ENCODE results near the gene ADAM15. TPM values are rescaled to one million over a fixed set of nuclear protein-coding genes. Genes with fewer than 3 reads are reported as not detected.

The ADAM15 gene
- total RNA-seq, 1 experiment from 2014 or later: 41.7 TPM

DNA sequence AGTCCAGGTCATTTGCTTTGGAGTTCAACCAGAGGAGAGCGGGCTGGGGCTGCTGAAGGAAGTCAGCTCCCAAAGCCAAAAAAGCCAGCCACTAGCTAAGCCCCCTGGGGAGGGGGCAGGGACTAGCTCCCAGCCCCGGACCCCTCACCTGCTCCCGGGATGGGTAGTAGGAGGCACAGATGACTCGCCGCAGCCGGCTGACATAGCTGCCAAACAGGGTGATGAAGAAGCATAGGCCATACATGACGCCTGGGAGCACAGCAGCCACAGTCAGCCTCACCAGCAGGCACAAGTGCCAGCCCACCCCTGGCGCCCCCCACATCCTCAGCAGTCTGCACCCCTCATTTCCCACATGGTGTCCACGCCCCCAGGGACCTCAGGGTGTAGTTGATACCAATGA, 25.0 kb upstream of the ADAM15 start:
- H3K4me1 ChIP-seq (ENCODE audit: control insufficient read depth, insufficient read depth, low read length): no peaks in the 10 kb centered on the region
- H3K27me3 ChIP-seq (ENCODE audit: control insufficient read depth, insufficient read depth, low read length): no peaks in the 10 kb centered on the region
- no peaks in the 10 kb centered on the region for H3K9me3 ChIP-seq (ENCODE audit: control insufficient read depth, insufficient read depth, low read depth, low read length)
- H3K27ac ChIP-seq (ENCODE audit: low read length): no peak overlapping the region
- no peaks in the 10 kb centered on the region for H3K36me3 ChIP-seq (ENCODE audit: control insufficient read depth, insufficient read depth, low read length)
- CTCF ChIA-PET: no interaction called here
- TF ChIP-seq POLR2AphosphoS5 (IDR thresholded peaks at IDR 0.05; ENCODE audit: low read depth, low read length) (no peak), TCF7L2 (IDR thresholded peaks at IDR 0.05; ENCODE audit: low read depth, low read length) (no peak), CTCF (IDR thresholded peaks at IDR 0.05) (no peak), SIN3A (IDR thresholded peaks at IDR 0.05; ENCODE audit: borderline replicate concordance, insufficient read depth, low read depth, low read length) (no peak)
- TF ChIP-seq, protein P1, sequence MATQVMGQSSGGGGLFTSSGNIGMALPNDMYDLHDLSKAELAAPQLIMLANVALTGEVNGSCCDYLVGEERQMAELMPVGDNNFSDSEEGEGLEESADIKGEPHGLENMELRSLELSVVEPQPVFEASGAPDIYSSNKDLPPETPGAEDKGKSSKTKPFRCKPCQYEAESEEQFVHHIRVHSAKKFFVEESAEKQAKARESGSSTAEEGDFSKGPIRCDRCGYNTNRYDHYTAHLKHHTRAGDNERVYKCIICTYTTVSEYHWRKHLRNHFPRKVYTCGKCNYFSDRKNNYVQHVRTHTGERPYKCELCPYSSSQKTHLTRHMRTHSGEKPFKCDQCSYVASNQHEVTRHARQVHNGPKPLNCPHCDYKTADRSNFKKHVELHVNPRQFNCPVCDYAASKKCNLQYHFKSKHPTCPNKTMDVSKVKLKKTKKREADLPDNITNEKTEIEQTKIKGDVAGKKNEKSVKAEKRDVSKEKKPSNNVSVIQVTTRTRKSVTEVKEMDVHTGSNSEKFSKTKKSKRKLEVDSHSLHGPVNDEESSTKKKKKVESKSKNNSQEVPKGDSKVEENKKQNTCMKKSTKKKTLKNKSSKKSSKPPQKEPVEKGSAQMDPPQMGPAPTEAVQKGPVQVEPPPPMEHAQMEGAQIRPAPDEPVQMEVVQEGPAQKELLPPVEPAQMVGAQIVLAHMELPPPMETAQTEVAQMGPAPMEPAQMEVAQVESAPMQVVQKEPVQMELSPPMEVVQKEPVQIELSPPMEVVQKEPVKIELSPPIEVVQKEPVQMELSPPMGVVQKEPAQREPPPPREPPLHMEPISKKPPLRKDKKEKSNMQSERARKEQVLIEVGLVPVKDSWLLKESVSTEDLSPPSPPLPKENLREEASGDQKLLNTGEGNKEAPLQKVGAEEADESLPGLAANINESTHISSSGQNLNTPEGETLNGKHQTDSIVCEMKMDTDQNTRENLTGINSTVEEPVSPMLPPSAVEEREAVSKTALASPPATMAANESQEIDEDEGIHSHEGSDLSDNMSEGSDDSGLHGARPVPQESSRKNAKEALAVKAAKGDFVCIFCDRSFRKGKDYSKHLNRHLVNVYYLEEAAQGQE (IDR thresholded peaks at IDR 0.05; ENCODE audit: insufficient read depth in 1 of 2, low read depth in 2 of 2, low read length in 1 of 2): no peak
- POLR2A ChIA-PET: no interaction called here
- intact Hi-C loops (cut with micrococcal nuclease; ENCODE audit: unreplicated experiment) (no loop called here), in situ Hi-C loops (cut with HindIII; ENCODE audit: low pct_unique_long_range_greater_than_20kb, low sequenced_read_pairs) (no loop called here)
- H3K4me3 ChIP-seq (ENCODE audit: low read depth in 2 of 2, low read length in 2 of 2): no peak overlapping the region
- DNase-seq (ENCODE audit: low read depth, low spot score) (no peak), ATAC-seq (no peak)
- no TSS peak for BruUV-seq (replicated peaks)

- no peaks in the 10 kb centered on the region for H3K27me3 ChIP-seq (ENCODE audit: control insufficient read depth, insufficient read depth, low read length)
- H3K27ac ChIP-seq (ENCODE audit: low read length): no peak overlapping the region
- H3K9me3 ChIP-seq (ENCODE audit: control insufficient read depth, insufficient read depth, low read depth, low read length): no peaks in the 10 kb centered on the region
- no peaks in the 10 kb centered on the region for H3K36me3 ChIP-seq (ENCODE audit: control insufficient read depth, insufficient read depth, low read length)
- no peaks in the 10 kb centered on the region for H3K4me1 ChIP-seq (ENCODE audit: control insufficient read depth, insufficient read depth, low read length)
- TF ChIP-seq SIN3A (IDR thresholded peaks at IDR 0.05; ENCODE audit: borderline replicate concordance, insufficient read depth, low read depth, low read length) (no peak), TCF7L2 (IDR thresholded peaks at IDR 0.05; ENCODE audit: low read depth, low read length) (no peak), POLR2AphosphoS5 (IDR thresholded peaks at IDR 0.05; ENCODE audit: low read depth, low read length) (no peak), CTCF (IDR thresholded peaks at IDR 0.05) (no peak)
- TF ChIP-seq, protein P1 (IDR thresholded peaks at IDR 0.05; ENCODE audit: insufficient read depth in 1 of 2, low read depth in 2 of 2, low read length in 1 of 2): no peak
- CTCF ChIA-PET: no interaction called here
- in situ Hi-C loops (cut with HindIII; ENCODE audit: low pct_unique_long_range_greater_than_20kb, low sequenced_read_pairs): no loop called here
- no TSS peak for BruUV-seq (replicated peaks)
- POLR2A ChIA-PET: no interaction called here
- no peak for DNase-seq (ENCODE audit: low read depth, low spot score)
- no peak for ATAC-seq
- no peak overlapping the region for H3K4me3 ChIP-seq (ENCODE audit: low read depth in 2 of 2, low read length in 2 of 2)
- intact Hi-C loops (cut with micrococcal nuclease; ENCODE audit: unreplicated experiment): no loop called here
Observed at GRCh38 chr1:155026588-155026987, 24.5 kb upstream of the ADAM15 start.
